K562 (cell line): ENCODE measurements around the gene FGR. TPM values are rescaled to one million over a fixed set of nuclear protein-coding genes. Genes with fewer than 3 reads are reported as not detected.

ENCODE experiments used
- BHLHE40 ChIP-seq: IDR thresholded peaks from 2 replicates; pipeline ENCODE4 v1.6.1; 2011; ENCODE audit warnings: low read length, improper control_type of control experiment
- CBFA2T2 ChIP-seq: fragments of 450-650 bp; conservative IDR thresholded peaks from 2 replicates; pipeline ENCODE4 v1.6.1; 2017; ENCODE audit warnings: mild to moderate bottlenecking
- E2F3 ChIP-seq: fragments of 250-450 bp; sonication (Bioruptor Pico); IDR thresholded peaks from 2 replicates; pipeline ENCODE4 v1.4.0; 2020; ENCODE audit warnings: mild to moderate bottlenecking
- EGR1 ChIP-seq: fragments of 450-650 bp; conservative IDR thresholded peaks from 2 replicates; pipeline ENCODE4 v1.6.1; 2017; ENCODE audit warnings: mild to moderate bottlenecking
- FOXK1 ChIP-seq: sonication (generic); formaldehyde crosslinking; IDR thresholded peaks from 2 replicates; pipeline ENCODE4 v1.8.0; 2022; ENCODE audit warnings: missing genetic modification reagents, mild to moderate bottlenecking, borderline replicate concordance
- FOXP1 ChIP-seq: sonication (generic); formaldehyde crosslinking; IDR thresholded peaks from 2 replicates; pipeline ENCODE4 v1.8.0; 2022; ENCODE audit warnings: mild to moderate bottlenecking, missing genetic modification reagents
- ILK ChIP-seq: fragments of 450-650 bp; IDR thresholded peaks from 2 replicates; pipeline ENCODE4 v1.6.1; 2016; ENCODE audit warnings: missing genetic modification characterization, low read depth, mild to moderate bottlenecking, missing compliant biosample characterization, moderate library complexity, borderline replicate concordance
- NR2C2 ChIP-seq, 2 experiments: fragments of 200-800 bp in 1 of 2; sonication (Bioruptor generic) in 1 of 2; sonication (generic) in 1 of 2; formaldehyde crosslinking in 1 of 2; IDR thresholded peaks; 2 replicates each; pipeline versions ENCODE4 v1.6.1 to v1.8.0; 2016 to 2022; ENCODE audit warnings: mild to moderate bottlenecking in 1 of 2, missing compliant biosample characterization in 1 of 2, missing genetic modification characterization in 1 of 2, missing genetic modification reagents in 1 of 2
- PHB2 ChIP-seq: fragments of 450-650 bp; IDR thresholded peaks from 2 replicates; pipeline ENCODE4 v1.6.1; 2017; ENCODE audit warnings: low read depth
- PRMT5 ChIP-seq: sonication (generic); formaldehyde crosslinking; IDR thresholded peaks from 2 replicates; pipeline ENCODE4 v1.5.0; 2020; ENCODE audit warnings: missing genetic modification reagents
- RBM39 ChIP-seq: fragments of 200-400 bp; formaldehyde crosslinking; optimal IDR thresholded peaks from 2 replicates; pipeline ENCODE3; 2018; ENCODE audit warnings: low read depth, low read length
- RCOR1 ChIP-seq, 2 experiments: IDR thresholded peaks; 2 replicates each; pipeline ENCODE4 v1.6.1; 2012; ENCODE audit warnings: low read depth in 2 of 2, low read length in 2 of 2, borderline replicate concordance in 1 of 2, improper control_type of control experiment in 1 of 2
- SMAD2 ChIP-seq: fragments of 150-350 bp; IDR thresholded peaks from 2 replicates; pipeline ENCODE4 v1.6.1; 2014; ENCODE audit warnings: low read depth, mild to moderate bottlenecking, low read length
- SRSF9 ChIP-seq: fragments of 200-400 bp; formaldehyde crosslinking; IDR thresholded peaks from 2 replicates; pipeline ENCODE4 v1.6.1; 2017; ENCODE audit warnings: low read depth, low read length, borderline replicate concordance
- THRA ChIP-seq: fragments of 450-650 bp; IDR thresholded peaks from 2 replicates; pipeline ENCODE4 v1.6.1; 2017; ENCODE audit warnings: mild to moderate bottlenecking, moderate library complexity
- TSC22D4 ChIP-seq: fragments of 450-650 bp; IDR thresholded peaks from 2 replicates; pipeline ENCODE4 v1.6.1; 2016; ENCODE audit warnings: missing genetic modification characterization, missing biosample characterization, control low read depth
- UBTF ChIP-seq, 2 experiments: IDR thresholded peaks; 2 replicates each; pipeline ENCODE4 v1.6.1; 2012; ENCODE audit warnings: improper control_type of control experiment in 2 of 2, low read depth in 2 of 2, low read length in 2 of 2, borderline replicate concordance in 1 of 2
- ZEB2 ChIP-seq: fragments of 450-650 bp; IDR thresholded peaks from 2 replicates; pipeline ENCODE4 v1.6.1; 2016
- ZNF354B ChIP-seq: fragments of 250-450 bp; sonication (Bioruptor Pico); IDR thresholded peaks from 2 replicates; pipeline ENCODE4 v1.4.0; 2020
- ZNF398 ChIP-seq: fragments of 250-450 bp; sonication (Bioruptor Pico); IDR thresholded peaks from 2 replicates; pipeline ENCODE4 v1.8.0; 2021; ENCODE audit warnings: moderate library complexity, mild to moderate bottlenecking, inconsistent platforms
- ZNF780A ChIP-seq: fragments of 250-450 bp; sonication (Bioruptor Pico); IDR thresholded peaks from 2 replicates; pipeline ENCODE4 v1.5.0; 2021; ENCODE audit warnings: mild to moderate bottlenecking
- polyA plus RNA-seq, 8 experiments: library from polyadenylated mRNA; depleted of rRNA in 4 of 8; stranded (reverse) in 5 of 8; unstranded in 3 of 8; fragments of >200 nt; fragmentation: Nextera tagmentation in 2 of 8; fragmentation: Illumina TruSeq in 1 of 8; extraction: Ambion mirVana in 2 of 8; extraction: Trizol in 1 of 8; gene quantifications; 2 replicates each; pipeline versions ENCODE4 v1.2.1 to v1.2.3, GENCODE V29; 2011 to 2014; ENCODE audit warnings: inconsistent platforms in 1 of 8, missing spikeins in 1 of 8
- total RNA-seq, 7 experiments: library from RNA; depleted of rRNA in 6 of 7; stranded (reverse); fragments of >200 nt in 6 of 7; fragmentation: Illumina TruSeq in 2 of 7; extraction: Trizol in 2 of 7; gene quantifications; 2 replicates each; pipeline versions ENCODE4 v1.2.1 to v1.2.3, GENCODE V29; 2011 to 2021; ENCODE audit warnings: low replicate concordance in 1 of 7
- TF ChIP-seq, protein P1 (sequence below), 2 experiments: fragments of 450-650 bp in 1 of 2; sonication (generic) in 1 of 2; formaldehyde crosslinking; conservative IDR thresholded peaks; 2 replicates each; pipeline versions ENCODE4 v1.4.0 to v1.8.1; 2020 to 2022; ENCODE audit warnings: mild to moderate bottlenecking in 1 of 2, missing genetic modification reagents in 1 of 2

Gene FGR
- total and polyA plus RNA-seq, 9 of the 15 experiments (the other 6 are each of a cell fraction or from before 2014, with no cell fraction given): 0.04 to 0.11 TPM; not detected in 7

GRCh38 chr1:27563591-27564471 lies 71.2 kb downstream of the FGR start (continued):
- TF ChIP-seq ILK (tag): no peak
- TF ChIP-seq EGR1: 0 out of 2 replicates have a peak, but pooled peaks have one; percentile 6
- TF ChIP-seq UBTF (IDR thresholded peaks at IDR 0.05; ENCODE audit: borderline replicate concordance in 1 of 2, low read depth in 2 of 2, low read length in 2 of 2): no peak
- no peak for TF ChIP-seq PHB2
- TF ChIP-seq SMAD2: no peak
- TF ChIP-seq RCOR1 (IDR thresholded peaks at IDR 0.05; ENCODE audit: borderline replicate concordance in 1 of 2, low read depth in 2 of 2, low read length in 2 of 2): 0 out of 4 replicates have a peak, but pooled peaks of 1 of the 2 experiments have one; percentile 37
- TF ChIP-seq NR2C2 (CRISPR knock-in tag; IDR thresholded peaks at IDR 0.05): no peak
- TF ChIP-seq NR2C2 (tag; IDR thresholded peaks at IDR 0.05): 0 out of 2 replicates have a peak, but pooled peaks have one; percentile 25
- no peak for TF ChIP-seq SRSF9
- TF ChIP-seq ZNF780A (CRISPR knock-in tag): no peak
- TF ChIP-seq BHLHE40: no peak
- TF ChIP-seq ZNF398: no peak
- TF ChIP-seq PRMT5 (CRISPR knock-in tag): no peak
- TF ChIP-seq, protein P1, sequence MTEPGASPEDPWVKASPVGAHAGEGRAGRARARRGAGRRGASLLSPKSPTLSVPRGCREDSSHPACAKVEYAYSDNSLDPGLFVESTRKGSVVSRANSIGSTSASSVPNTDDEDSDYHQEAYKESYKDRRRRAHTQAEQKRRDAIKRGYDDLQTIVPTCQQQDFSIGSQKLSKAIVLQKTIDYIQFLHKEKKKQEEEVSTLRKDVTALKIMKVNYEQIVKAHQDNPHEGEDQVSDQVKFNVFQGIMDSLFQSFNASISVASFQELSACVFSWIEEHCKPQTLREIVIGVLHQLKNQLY (CRISPR knock-in tag; conservative IDR thresholded peaks at IDR 0.05): no peak
- TF ChIP-seq E2F3 (CRISPR knock-in tag): no peak
- no peak for TF ChIP-seq RBM39
- no peak for TF ChIP-seq CBFA2T2
- no peak for TF ChIP-seq ZNF354B (CRISPR knock-in tag)
- no peak for TF ChIP-seq TSC22D4 (tag)
- TF ChIP-seq FOXK1 (CRISPR knock-in tag): no peak
- TF ChIP-seq FOXP1 (CRISPR knock-in tag): no peak
- TF ChIP-seq THRA: no peak
- TF ChIP-seq ZEB2: 0 out of 2 replicates have a peak, but pooled peaks have one; percentile 26
